Vagina (tissue), 2 donors: ENCODE data around the gene RNF4. TPM values are rescaled to one million over a fixed set of nuclear protein-coding genes. Genes with fewer than 3 reads are reported as not detected.
"Not testable (repeated sequence)": the region's sequence is repeated elsewhere in the genome, so short reads cannot be mapped to it uniquely, and the experiment has no call there.

Experiments used
- DNase-seq, 2 donors: peaks; one replicate each; pipeline ENCODE4 v3.0.0-alpha.2; 2017; ENCODE audit errors: extremely low spot score in 2 of 2
- H3K27ac ChIP-seq: fragments of 200-600 bp; sonication (generic); one replicate; pipeline ENCODE4 v1.5.1; 2019
- H3K27me3 ChIP-seq: fragments of 200-600 bp; sonication (generic); one replicate; pipeline ENCODE4 v1.5.1; 2019
- H3K36me3 ChIP-seq, 2 donors: fragments of 200-600 bp; sonication (generic); one replicate each; pipeline ENCODE4 v1.5.1; 2017 to 2019
- H3K4me1 ChIP-seq: fragments of 200-600 bp; sonication (generic); one replicate; pipeline ENCODE4 v1.5.1; 2019
- H3K4me3 ChIP-seq, 2 donors: fragments of 200-600 bp; sonication (generic); 1 replicate in 1 of 2; 2 replicates in 1 of 2; pipeline ENCODE4 v1.5.1; 2016 to 2019
- H3K9me3 ChIP-seq: fragments of 200-600 bp; sonication (generic); one replicate; pipeline ENCODE4 v1.5.1; 2019
- POLR2A ChIP-seq, 2 donors: fragments of 450-650 bp; IDR thresholded peaks; one replicate each; pipeline ENCODE4 v1.6.1; 2017; ENCODE audit warnings: antibody characterized with exemption in 2 of 2, mild to moderate bottlenecking in 2 of 2, moderate library complexity in 2 of 2
- POLR2AphosphoS5 ChIP-seq, 2 donors: sonication (generic); formaldehyde crosslinking; IDR thresholded peaks; one replicate each; pipeline ENCODE4 v1.9.0; 2017; ENCODE audit warnings: antibody characterized with exemption in 2 of 2, mild to moderate bottlenecking in 2 of 2, low read depth in 1 of 2; ENCODE audit not compliant: insufficient read depth in 1 of 2
- intact Hi-C: fragments of 100-400 bp; cut with DNase I; formaldehyde crosslinking; loops from one replicate; pipeline ENCODE4 v1.15.1; 2023
- total RNA-seq: library from RNA; depleted of rRNA; stranded (reverse); fragments of >200 nt; gene quantifications from one replicate; pipeline ENCODE4 v1.2.3, GENCODE V29; 2016
- TF ChIP-seq, protein P1 (sequence below), 3 experiments: fragments of 450-650 bp in 2 of 3; fragments of 200-600 bp in 1 of 3; sonication (generic) in 1 of 3; IDR thresholded peaks; one replicate each; pipeline ENCODE4 v1.5.1; 2017 to 2019; ENCODE audit warnings: antibody characterized with exemption in 3 of 3, mild to moderate bottlenecking in 2 of 3, moderate library complexity in 2 of 3

The RNF4 gene
- total RNA-seq, 1 donor from 2014 or later = 30.2 TPM

DNA sequence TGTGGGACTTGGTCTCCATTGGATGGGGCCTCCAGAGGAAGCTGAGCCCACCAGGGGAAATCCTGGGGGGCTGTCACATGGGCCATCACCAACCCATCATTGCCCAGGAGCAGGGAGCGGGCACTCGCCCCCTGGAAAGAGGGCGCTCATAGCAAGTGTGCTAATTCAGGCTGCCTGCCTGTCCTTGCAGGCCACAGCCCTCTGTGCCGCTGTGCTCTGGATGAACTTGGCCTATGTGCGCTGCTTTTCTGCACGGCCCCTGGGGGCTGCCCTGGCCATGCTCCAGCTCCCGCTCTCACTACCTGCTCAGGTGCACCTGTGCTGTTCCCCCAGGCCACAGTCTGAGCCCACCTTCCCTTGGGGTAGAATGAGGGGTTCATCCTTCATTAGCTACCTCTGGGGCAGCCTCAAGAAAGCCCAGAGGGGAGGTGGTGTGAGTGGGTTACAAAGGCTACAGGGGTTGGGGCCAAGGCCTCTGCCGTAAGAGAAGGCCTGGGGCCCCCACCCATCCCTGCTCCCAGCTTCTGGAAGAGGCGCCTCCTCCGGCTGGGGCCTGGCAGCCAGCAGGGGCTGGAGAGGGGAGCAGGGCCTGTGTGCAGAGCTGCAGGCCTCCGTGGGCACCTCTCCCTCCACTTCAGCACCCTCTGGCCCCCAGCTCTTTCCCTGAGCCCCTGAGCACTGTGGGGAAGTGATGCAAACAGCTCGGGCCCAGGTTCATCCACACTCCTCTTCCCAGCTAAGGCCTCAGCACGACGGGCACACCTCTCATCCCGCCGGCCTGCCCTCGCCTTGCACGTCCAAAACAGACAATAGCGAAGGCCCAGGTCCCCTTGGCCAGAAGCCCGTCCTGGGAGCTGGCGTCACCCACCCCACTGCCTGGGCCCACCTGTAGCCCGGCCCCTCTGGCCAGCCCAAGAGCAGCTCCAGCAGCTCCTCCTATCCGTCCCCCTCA, 41.2 kb upstream of the RNF4 start:
- intact Hi-C loops = no loop called here
- no peaks in the 10 kb centered on the region for H3K4me1 ChIP-seq
- no peaks in the 10 kb centered on the region for H3K9me3 ChIP-seq
- no peak overlapping the region for H3K4me3 ChIP-seq
- H3K27ac ChIP-seq = no peak overlapping the region
- H3K27me3 ChIP-seq = no peaks in the 10 kb centered on the region
- H3K36me3 ChIP-seq = no peaks in the 10 kb centered on the region
- TF ChIP-seq, protein P1, sequence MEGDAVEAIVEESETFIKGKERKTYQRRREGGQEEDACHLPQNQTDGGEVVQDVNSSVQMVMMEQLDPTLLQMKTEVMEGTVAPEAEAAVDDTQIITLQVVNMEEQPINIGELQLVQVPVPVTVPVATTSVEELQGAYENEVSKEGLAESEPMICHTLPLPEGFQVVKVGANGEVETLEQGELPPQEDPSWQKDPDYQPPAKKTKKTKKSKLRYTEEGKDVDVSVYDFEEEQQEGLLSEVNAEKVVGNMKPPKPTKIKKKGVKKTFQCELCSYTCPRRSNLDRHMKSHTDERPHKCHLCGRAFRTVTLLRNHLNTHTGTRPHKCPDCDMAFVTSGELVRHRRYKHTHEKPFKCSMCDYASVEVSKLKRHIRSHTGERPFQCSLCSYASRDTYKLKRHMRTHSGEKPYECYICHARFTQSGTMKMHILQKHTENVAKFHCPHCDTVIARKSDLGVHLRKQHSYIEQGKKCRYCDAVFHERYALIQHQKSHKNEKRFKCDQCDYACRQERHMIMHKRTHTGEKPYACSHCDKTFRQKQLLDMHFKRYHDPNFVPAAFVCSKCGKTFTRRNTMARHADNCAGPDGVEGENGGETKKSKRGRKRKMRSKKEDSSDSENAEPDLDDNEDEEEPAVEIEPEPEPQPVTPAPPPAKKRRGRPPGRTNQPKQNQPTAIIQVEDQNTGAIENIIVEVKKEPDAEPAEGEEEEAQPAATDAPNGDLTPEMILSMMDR (IDR thresholded peaks at IDR 0.05) = no peak
- TF ChIP-seq POLR2A (IDR thresholded peaks at IDR 0.05) (no peak), POLR2AphosphoS5 (IDR thresholded peaks at IDR 0.05; ENCODE audit: insufficient read depth in 1 of 2, low read depth in 1 of 2) (no peak)
- no peak for DNase-seq

GRCh38 chr4:2428496-2429213, 40.3 kb upstream of the RNF4 start:
- H3K9me3 ChIP-seq = no peaks in the 10 kb centered on the region
- TF ChIP-seq POLR2AphosphoS5 (IDR thresholded peaks at IDR 0.05; ENCODE audit: insufficient read depth in 1 of 2, low read depth in 1 of 2) (no peak), POLR2A (IDR thresholded peaks at IDR 0.05) (no peak)
- TF ChIP-seq, protein P1 (IDR thresholded peaks at IDR 0.05) = no peak
- no peak overlapping the region for H3K27ac ChIP-seq
- no peaks in the 10 kb centered on the region for H3K27me3 ChIP-seq
- H3K4me1 ChIP-seq = no peaks in the 10 kb centered on the region
- intact Hi-C loops = no loop called here
- H3K36me3 ChIP-seq = no peaks in the 10 kb centered on the region
- no peak overlapping the region for H3K4me3 ChIP-seq
- DNase-seq = no peak

- DNase-seq, H3K4me1 ChIP-seq, H3K27me3 ChIP-seq, H3K4me3 ChIP-seq, H3K27ac ChIP-seq, H3K36me3 ChIP-seq, intact Hi-C loops, H3K9me3 ChIP-seq: not testable (repeated sequence)
Observed at GRCh38 chr4:2429945-2430757, 38.8 kb upstream of the RNF4 start.

DNA sequence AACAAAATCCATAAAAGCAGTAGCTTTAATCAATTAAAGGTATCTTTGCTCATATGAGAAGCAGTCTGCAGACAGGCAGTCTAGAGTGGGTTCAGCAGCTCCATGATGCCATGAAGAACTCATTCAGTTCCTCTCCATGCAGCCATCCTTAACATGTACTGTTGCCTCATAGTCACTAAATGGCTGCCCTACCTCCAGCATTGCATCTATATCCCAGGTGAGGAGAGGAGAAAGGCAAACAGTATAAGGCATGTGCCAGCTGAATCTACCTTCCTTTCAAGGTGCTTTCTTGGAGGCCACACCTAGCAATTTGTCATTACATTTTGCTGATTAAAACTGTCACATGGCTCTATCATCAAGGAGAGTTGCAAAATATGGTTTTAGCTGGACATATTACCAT, 36.9 kb upstream of the RNF4 start:
- H3K4me3 ChIP-seq = no peak overlapping the region
- H3K27ac ChIP-seq = no peak overlapping the region
- no peak for DNase-seq
- intact Hi-C loops = no loop called here
- TF ChIP-seq POLR2AphosphoS5 (IDR thresholded peaks at IDR 0.05; ENCODE audit: insufficient read depth in 1 of 2, low read depth in 1 of 2) (no peak), POLR2A (IDR thresholded peaks at IDR 0.05) (no peak)
- TF ChIP-seq, protein P1 (IDR thresholded peaks at IDR 0.05) = no peak
- H3K4me1 ChIP-seq = no peaks in the 10 kb centered on the region
- H3K9me3 ChIP-seq = no peaks in the 10 kb centered on the region
- H3K36me3 ChIP-seq = no peaks in the 10 kb centered on the region
- H3K27me3 ChIP-seq = no peaks in the 10 kb centered on the region

DNA sequence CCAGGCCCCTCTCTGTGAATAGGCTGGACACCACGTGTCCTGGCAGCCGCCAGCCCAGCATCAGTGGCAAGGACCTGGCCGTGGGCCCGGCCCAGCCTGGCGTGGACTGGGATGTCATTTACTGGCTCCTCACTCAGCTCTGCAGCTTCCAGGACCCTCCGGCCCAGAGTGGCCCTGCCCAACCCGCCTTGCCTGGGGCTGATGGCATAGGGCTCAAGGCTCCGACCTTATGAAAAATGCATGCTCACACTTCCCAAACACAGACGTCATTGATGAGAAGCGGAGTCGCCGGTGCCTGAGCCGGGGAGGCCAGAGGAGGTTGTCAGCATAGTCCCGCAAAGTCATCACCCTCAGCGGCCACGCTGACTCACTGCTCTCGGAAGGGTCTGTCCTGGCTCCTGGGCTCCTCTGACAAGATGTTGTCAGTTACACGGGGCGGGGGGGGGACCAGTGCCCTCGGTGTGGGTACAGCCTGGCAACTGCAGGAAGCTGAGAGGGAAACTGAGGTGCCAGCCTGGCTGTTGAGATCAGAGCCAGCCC, 35.8 kb upstream of the RNF4 start:
- intact Hi-C loops = no loop called here
- Histone ChIP-seq H3K36me3 (no peaks in the 10 kb centered on the region), H3K27me3 (no peaks in the 10 kb centered on the region), H3K9me3 (no peaks in the 10 kb centered on the region), H3K4me3 (no peak overlapping the region), H3K4me1 (no peaks in the 10 kb centered on the region), H3K27ac (no peak overlapping the region)
- no peak for DNase-seq
- TF ChIP-seq POLR2A (IDR thresholded peaks at IDR 0.05) (no peak), POLR2AphosphoS5 (IDR thresholded peaks at IDR 0.05; ENCODE audit: insufficient read depth in 1 of 2, low read depth in 1 of 2) (no peak)
- TF ChIP-seq, protein P1 (IDR thresholded peaks at IDR 0.05) = no peak
